DLD1 (cell line): ENCODE results near the gene COQ10A.
"Not testable (repeated sequence)": the region's sequence is repeated elsewhere in the genome, so short reads cannot be mapped to it uniquely, and the experiment has no call there.

Experiments
- in situ Hi-C: cut with HindIII; loops from 2 replicates; pipeline ENCODE4 v1.10.0; 2017; ENCODE audit warnings: low sequenced_read_pairs

The COQ10A gene

DNA sequence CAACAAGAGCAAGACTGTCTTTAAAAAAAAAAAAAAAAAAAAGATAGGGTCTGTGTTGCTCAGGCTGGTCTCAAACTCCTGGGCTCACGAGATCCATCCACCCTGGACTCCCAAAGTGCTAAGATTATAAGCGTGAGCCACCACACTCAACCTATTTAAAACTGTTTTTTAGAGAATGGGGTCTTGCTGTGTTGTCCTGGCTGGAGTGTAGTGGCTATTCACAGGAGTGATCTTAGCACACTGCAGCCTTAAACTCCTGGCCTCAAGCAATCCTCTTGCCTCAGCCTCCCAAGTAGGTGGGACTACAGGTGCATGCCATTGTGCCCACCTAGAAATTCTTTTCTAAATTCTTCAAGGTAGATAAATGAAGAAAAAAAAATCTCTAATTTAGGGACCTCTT is 7.6 kb downstream of the COQ10A start:
- in situ Hi-C loops, result no loop called here

DNA sequence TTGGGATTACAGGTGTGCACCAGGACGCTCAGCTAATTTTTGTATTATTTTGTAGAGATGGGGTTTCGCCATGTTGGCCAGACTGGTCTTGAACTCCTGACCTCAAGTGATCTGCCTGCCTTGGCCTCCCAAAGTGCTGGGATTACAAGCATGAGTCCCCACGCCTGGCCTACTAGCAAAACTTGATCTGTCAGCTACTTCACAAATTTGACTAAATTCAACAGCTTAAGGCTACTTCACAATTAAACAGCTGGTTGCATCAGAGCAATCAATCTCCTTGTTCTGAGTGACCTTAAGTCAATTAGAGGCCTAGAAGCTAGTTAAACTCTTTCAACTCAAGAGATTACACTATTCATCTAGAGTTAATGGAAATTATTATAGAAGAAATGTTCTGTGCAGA is 12.2 kb downstream of the COQ10A start:
- in situ Hi-C loops, result no loop called here

- in situ Hi-C loops, result no loop called here
Observed at GRCh38 chr12:56280849-56281248, 14.1 kb downstream of the COQ10A start.

DNA sequence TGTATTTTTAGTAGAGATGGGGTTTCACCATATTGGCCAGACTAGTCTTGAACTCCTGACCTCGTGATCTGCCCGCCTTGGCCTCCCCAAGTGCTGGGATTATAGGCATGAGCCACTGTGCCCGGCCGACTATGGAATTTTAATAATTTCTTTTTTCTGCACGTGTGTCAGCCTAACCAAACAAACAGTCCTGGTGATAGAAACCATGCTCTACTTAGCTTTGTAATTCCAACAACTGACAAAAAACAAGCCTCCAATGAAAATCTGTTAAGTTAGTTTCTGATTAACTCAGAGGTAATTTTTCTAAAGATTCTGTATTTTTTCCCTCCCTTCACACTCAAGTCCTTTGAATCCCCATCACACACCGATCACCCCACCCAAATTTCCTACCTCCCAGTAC is 15.3 kb downstream of the COQ10A start:
- in situ Hi-C loops, result no loop called here

DNA sequence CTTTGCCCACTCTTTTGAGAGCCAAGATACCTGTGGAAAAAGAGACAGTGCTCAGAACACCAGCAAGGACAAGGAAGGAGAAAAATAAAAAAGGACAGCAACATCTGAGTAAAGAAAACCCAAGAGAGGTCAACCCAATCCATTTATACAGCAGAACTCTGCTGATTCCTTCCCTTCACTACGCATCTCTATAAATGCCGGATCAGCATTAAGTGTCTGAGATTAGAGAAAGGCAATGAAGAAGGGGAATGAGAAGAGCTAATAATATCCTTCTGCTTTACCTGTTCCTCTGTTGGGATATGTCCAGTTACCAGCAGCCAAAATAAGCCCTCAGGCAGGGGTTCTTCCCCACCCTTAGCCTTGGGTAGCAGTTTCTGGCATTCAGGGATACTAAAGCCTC is 15.8 kb downstream of the COQ10A start:
- in situ Hi-C loops, result no loop called here

GRCh38 chr12:56284263-56284662 is 17.5 kb downstream of the COQ10A start:
- in situ Hi-C loops, result not testable (repeated sequence)

GRCh38 chr12:56286044-56286830 is 19.5 kb downstream of the COQ10A start:
- in situ Hi-C loops, result no loop called here

- in situ Hi-C loops, result no loop called here
Observed at GRCh38 chr12:56288705-56289387, 22.1 kb downstream of the COQ10A start.

DNA sequence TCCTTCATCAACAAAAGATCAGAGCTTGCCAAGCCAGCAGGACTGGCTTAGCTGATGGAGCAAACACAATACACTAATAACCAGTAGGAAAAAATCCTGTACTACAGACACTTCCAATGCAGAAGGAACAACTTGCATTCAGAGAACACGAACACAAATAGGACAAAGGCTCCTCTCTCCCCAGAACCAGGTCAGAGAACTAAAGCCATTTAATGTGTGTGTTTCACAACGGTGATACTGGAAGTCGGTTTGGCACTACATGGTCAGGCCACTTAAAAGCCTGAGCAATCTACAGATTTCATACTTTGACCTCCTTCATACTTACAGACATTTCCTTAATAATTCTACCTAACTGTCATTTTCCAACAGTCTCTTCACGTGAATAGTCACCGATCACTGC is 27.1 kb downstream of the COQ10A start:
- in situ Hi-C loops, result no loop called here

DNA sequence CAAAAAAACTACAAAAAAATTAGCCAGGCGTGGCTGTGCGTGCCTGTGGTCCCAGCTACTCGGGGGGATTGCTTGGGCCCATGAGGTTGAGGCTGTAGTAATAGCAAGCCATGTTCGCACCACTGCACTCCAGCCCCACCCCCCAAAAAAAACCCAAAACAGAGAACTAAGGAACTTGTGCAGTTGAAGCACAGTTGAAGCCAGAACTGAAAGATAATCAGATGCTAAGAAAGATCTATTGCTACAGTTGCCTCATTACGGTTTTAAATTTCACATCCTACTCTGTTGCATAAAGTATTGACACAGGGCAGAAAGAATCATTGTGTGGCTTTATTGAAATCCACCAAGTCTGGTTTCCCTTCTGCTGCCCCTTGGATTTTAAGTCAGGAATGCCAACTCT is 29.6 kb downstream of the COQ10A start:
- in situ Hi-C loops, result no loop called here

GRCh38 chr12:56297400-56297799 is 30.7 kb downstream of the COQ10A start:
- in situ Hi-C loops, result no loop called here

DNA sequence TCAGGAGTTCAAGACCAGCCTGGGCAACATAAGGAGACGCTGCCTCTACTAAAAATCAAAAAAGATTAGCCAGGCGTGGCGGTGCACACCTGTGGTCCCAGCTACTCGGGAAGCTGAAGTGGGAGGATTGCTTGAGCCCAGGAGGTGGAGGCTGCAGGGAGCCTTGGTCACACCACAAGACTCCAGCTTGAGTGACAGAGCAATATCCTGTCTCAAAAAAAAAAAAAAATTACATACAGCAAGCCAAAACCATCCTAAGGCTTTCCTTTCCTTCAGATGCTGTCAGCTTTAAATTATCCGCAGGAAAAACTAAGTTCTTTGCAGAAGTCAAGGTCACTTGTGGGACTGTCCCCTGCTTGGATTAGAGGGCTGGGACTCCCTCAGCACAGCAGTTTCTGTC is 32.1 kb downstream of the COQ10A start:
- in situ Hi-C loops, result no loop called here

GRCh38 chr12:56299308-56299852 is 32.6 kb downstream of the COQ10A start:
- in situ Hi-C loops, result no loop called here

- in situ Hi-C loops, result no loop called here
Observed at GRCh38 chr12:56299853-56300643, 33.3 kb downstream of the COQ10A start, which contains the start of gene CS. Gene CS (minus strand): TSS chr12:56300330. CDS start chr12:56300201, 129 bp downstream.

- in situ Hi-C loops, result no loop called here
Observed at GRCh38 chr12:56300644-56301464, 34.1 kb downstream of the COQ10A start.

GRCh38 chr12:56304276-56304675 is 37.5 kb downstream of the COQ10A start:
- in situ Hi-C loops, result no loop called here

DNA sequence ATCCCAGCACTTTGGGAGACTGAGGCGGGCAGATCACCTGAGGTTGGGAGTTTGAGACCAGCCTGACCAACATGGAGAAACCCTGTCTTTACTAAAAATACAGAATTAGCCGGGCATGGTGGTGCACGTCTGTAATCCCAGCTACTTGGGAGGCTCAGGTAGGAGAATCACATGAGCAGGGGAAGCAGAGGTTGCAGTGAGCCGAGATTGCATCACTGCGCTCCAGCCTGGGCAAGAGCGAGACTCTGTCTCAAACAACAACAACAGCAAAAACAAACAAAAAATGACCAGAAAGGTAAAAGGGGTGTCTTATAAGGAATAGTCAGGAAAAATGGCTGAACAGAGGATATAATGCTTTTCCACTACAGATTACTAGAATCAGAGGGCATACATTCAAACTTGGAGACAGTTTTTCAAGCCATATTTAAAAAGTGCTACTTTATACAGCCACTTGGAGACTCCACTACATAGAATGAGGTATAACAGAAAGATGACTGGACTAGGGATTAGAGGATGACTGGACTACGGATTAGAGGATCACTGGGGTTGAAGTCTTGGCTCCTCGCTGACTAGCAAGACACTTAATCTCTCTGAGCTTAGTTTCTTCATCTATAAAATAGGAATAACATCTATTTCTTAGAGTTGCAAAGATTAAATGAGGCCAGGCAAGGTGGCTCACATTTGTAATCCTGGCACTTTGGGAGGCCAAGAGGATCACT is 38.3 kb downstream of the COQ10A start:
- in situ Hi-C loops, result no loop called here

DNA sequence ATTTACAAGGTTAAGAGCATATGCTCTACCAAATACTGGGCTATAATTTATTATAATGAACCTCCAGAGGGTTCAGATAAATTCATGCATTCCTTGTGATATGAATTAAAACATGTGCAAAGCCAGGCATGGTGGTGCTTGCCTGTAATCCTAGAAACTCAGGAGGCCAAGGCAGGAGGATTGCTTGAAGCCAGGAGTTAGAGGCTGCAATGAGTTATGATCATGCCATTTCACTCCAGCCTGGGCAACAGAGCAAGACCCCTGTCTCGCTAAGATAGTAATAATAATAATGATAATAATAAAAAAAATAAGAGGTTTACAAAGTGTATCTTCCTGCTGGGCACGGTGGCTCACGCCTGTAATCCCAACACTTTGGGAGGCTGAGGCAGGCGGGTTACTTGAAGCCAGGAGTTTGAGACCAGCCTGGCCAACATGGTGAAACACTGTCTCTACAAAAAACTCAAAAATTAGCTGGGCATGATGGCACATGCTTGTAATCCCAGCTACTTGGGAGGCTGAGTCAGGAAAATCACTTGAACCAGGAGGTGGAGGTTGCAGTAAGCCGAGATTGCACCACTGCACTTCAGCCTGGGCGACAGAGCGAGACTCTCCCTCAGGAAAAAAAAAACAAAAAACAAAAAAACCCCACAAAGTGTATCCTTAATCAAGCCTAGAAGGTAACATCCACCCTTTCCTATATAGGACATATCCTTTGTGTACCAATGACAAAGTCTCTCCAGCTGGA is 40.7 kb downstream of the COQ10A start:
- in situ Hi-C loops, result no loop called here

DNA sequence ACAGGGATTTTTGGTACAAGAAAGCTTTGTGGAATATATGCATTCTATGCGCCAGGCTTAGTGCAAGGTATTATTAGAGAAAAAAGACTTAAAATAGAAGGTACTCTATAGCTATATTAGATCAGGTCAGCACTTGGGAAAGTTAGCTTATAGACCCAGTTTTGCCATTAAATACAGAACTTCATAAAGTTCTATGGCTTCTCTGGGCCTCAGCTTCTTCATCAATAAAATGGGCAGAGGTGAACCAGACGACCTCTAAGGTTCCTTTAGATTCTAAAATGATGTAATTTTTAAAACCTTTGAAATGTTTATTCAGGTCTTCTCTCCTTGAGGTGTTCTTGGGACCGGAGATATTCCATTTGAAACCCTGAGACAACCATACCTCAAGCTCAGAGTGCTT is 42.0 kb downstream of the COQ10A start:
- in situ Hi-C loops, result no loop called here
